H9 (cell line): ENCODE measurements around the gene HAUS7. TPM values are rescaled to one million over a fixed set of nuclear protein-coding genes. Genes with fewer than 3 reads are reported as not detected.

Source experiments
- DNase-seq: peaks from one replicate; pipeline ENCODE4 v3.0.0-alpha.2; 2017
- H2AFZ ChIP-seq: one replicate; pipeline ENCODE4 v1.6.1; 2013; ENCODE audit warnings: mild to moderate bottlenecking, low read length, control low read depth, moderate library complexity
- H2AK5ac ChIP-seq: 2 replicates; pipeline ENCODE4 v1.6.1; 2013; ENCODE audit warnings: low read length, control low read depth, mixed read lengths; ENCODE audit not compliant: insufficient read length
- H2BK120ac ChIP-seq: one replicate; pipeline ENCODE4 v1.6.1; 2013; ENCODE audit warnings: low read depth, mild to moderate bottlenecking, low read length, control low read depth, inconsistent platforms; ENCODE audit not compliant: poor library complexity, severe bottlenecking
- H2BK12ac ChIP-seq: 2 replicates; pipeline ENCODE4 v1.6.1; 2013; ENCODE audit warnings: low read length, control low read depth, mixed read lengths, low read depth; ENCODE audit not compliant: insufficient read length
- H2BK15ac ChIP-seq: 2 replicates; pipeline ENCODE4 v1.6.1; 2013; ENCODE audit warnings: low read depth, low read length, control low read depth
- H2BK20ac ChIP-seq: one replicate; pipeline ENCODE4 v1.6.1; 2013; ENCODE audit warnings: low read depth, mild to moderate bottlenecking, low read length, control low read depth, inconsistent platforms; ENCODE audit not compliant: poor library complexity, severe bottlenecking
- H2BK5ac ChIP-seq: 2 replicates; pipeline ENCODE4 v1.6.1; 2013; ENCODE audit warnings: low read length, control low read depth, mixed read lengths; ENCODE audit not compliant: insufficient read length
- H3K14ac ChIP-seq: 2 replicates; pipeline ENCODE4 v1.6.1; 2013; ENCODE audit warnings: low read length, control low read depth; ENCODE audit not compliant: insufficient read depth
- H3K18ac ChIP-seq: 2 replicates; pipeline ENCODE4 v1.6.1; 2013; ENCODE audit warnings: low read depth, mild to moderate bottlenecking, mixed read lengths, low read length, control low read depth; ENCODE audit not compliant: insufficient read length
- H3K23ac ChIP-seq: 2 replicates; pipeline ENCODE4 v1.6.1; 2013; ENCODE audit warnings: low read length, control low read depth, mixed read lengths, low read depth; ENCODE audit not compliant: insufficient read length
- H3K23me2 ChIP-seq: 2 replicates; pipeline ENCODE4 v1.6.1; 2013; ENCODE audit warnings: low read depth, mild to moderate bottlenecking, mixed read lengths, low read length, control low read depth; ENCODE audit not compliant: insufficient read length, poor library complexity, severe bottlenecking
- H3K27ac ChIP-seq: 2 replicates; pipeline ENCODE4 v1.5.1; 2013; ENCODE audit warnings: low read length, control low read depth, mixed read lengths, low read depth; ENCODE audit not compliant: insufficient read length
- H3K27me3 ChIP-seq: 2 replicates; pipeline ENCODE4 v1.6.1; 2013; ENCODE audit warnings: low read length, control low read depth, inconsistent platforms; ENCODE audit not compliant: insufficient read depth
- H3K4ac ChIP-seq: 2 replicates; pipeline ENCODE4 v1.6.1; 2013; ENCODE audit warnings: low read depth, mild to moderate bottlenecking, control low read depth, inconsistent platforms, low read length, moderate library complexity
- H3K4me1 ChIP-seq: 2 replicates; pipeline ENCODE4 v1.6.1; 2013; ENCODE audit warnings: low read length, control low read depth, inconsistent platforms; ENCODE audit not compliant: insufficient read depth
- H3K4me2 ChIP-seq: 2 replicates; pipeline ENCODE4 v1.6.1; 2013; ENCODE audit warnings: low read length, control low read depth, mixed read lengths; ENCODE audit not compliant: insufficient read length, insufficient read depth
- H3K56ac ChIP-seq: 2 replicates; pipeline ENCODE4 v1.6.1; 2013; ENCODE audit warnings: low read depth, mild to moderate bottlenecking, mixed read lengths, low read length, control low read depth; ENCODE audit not compliant: insufficient read length
- H3K79me1 ChIP-seq: 2 replicates; pipeline ENCODE4 v1.6.1; 2013; ENCODE audit warnings: low read depth, mild to moderate bottlenecking, moderate library complexity, low read length, control low read depth, inconsistent platforms; ENCODE audit not compliant: insufficient read depth, poor library complexity, severe bottlenecking
- H3K79me2 ChIP-seq: 2 replicates; pipeline ENCODE4 v1.6.1; 2013; ENCODE audit warnings: low read length, control low read depth, inconsistent platforms; ENCODE audit not compliant: insufficient read depth
- H3K9ac ChIP-seq: 2 replicates; pipeline ENCODE4 v1.6.1; 2013; ENCODE audit warnings: low read length, control low read depth, mixed read lengths; ENCODE audit not compliant: insufficient read length; ENCODE audit errors: extremely low read depth
- H3K9me3 ChIP-seq: one replicate; pipeline ENCODE4 v1.6.1; 2013; ENCODE audit warnings: low read depth, low read length, inconsistent platforms; ENCODE audit not compliant: control insufficient read depth
- H3T11ph ChIP-seq: one replicate; pipeline ENCODE4 v1.6.1; 2013; ENCODE audit warnings: mild to moderate bottlenecking, low read length, control low read depth, inconsistent platforms
- H4K20me1 ChIP-seq: one replicate; pipeline ENCODE4 v1.6.1; 2013; ENCODE audit not compliant: control insufficient read depth, insufficient read length, insufficient read depth
- H4K5ac ChIP-seq: 2 replicates; pipeline ENCODE4 v1.6.1; 2013; ENCODE audit warnings: low read depth, mild to moderate bottlenecking, mixed read lengths, low read length, control low read depth; ENCODE audit not compliant: insufficient read length
- H4K8ac ChIP-seq: replicated peaks from 2 replicates; pipeline ENCODE4 v1.6.1; 2013; ENCODE audit warnings: low read length, control low read depth, mixed read lengths, low read depth; ENCODE audit not compliant: insufficient read length
- H4K91ac ChIP-seq: 2 replicates; pipeline ENCODE4 v1.6.1; 2013; ENCODE audit warnings: low read depth, mild to moderate bottlenecking, moderate library complexity, mixed read lengths, low read length, control low read depth; ENCODE audit not compliant: insufficient read length
- H3K27ac Mint-ChIP-seq, 3 experiments: 2 replicates in 2 of 3; 3 replicates in 1 of 3; pipeline ENCODE4 v1.8.0; 2020 to 2021; ENCODE audit warnings: mixed read lengths in 3 of 3, mild to moderate bottlenecking in 1 of 3, moderate library complexity in 1 of 3
- H3K27me3 Mint-ChIP-seq: 2 replicates; pipeline ENCODE4 v1.8.0; 2021; ENCODE audit warnings: low read depth, mild to moderate bottlenecking, moderate library complexity, mixed read lengths
- H3K36me3 Mint-ChIP-seq, 3 experiments: 2 replicates in 2 of 3; 3 replicates in 1 of 3; pipeline ENCODE4 v1.8.0; 2020 to 2021; ENCODE audit warnings: low read depth in 3 of 3, mixed read lengths in 3 of 3; ENCODE audit not compliant: insufficient read depth in 1 of 3
- H3K4me1 Mint-ChIP-seq, 2 experiments: 2 replicates each; pipeline ENCODE4 v1.8.0; 2020; ENCODE audit warnings: mixed read lengths in 2 of 2
- H3K4me3 Mint-ChIP-seq, 2 experiments: 2 replicates in 1 of 2; 3 replicates in 1 of 2; pipeline ENCODE4 v1.8.0; 2020 to 2021; ENCODE audit warnings: mild to moderate bottlenecking in 2 of 2, mixed read lengths in 2 of 2, moderate library complexity in 1 of 2
- H3K9me3 Mint-ChIP-seq, 2 experiments: 2 replicates in 1 of 2; 3 replicates in 1 of 2; pipeline ENCODE4 v1.8.0; 2020; ENCODE audit warnings: mild to moderate bottlenecking in 2 of 2, mixed read lengths in 2 of 2, moderate library complexity in 1 of 2
- WGBS: extraction: QIAGEN DNeasy Blood & Tissue Kit; methylation state at CpG from one replicate; pipeline ENCODE4 v1.1.7; 2013; ENCODE audit warnings: missing lambda C conversion rate, low lambda C conversion rate, mixed read lengths; ENCODE audit not compliant: insufficient read length; ENCODE audit errors: extremely low coverage; 5-methylcytosine and 5-hydroxymethylcytosine counted together
- total RNA-seq: library from RNA; stranded (reverse); gene quantifications from 2 replicates; pipeline ENCODE4 v1.2.1, GENCODE V29; 2021
- TF ChIP-seq, protein P1 (sequence below): fragments of 200-600 bp; sonication (generic); conservative IDR thresholded peaks from 3 replicates; pipeline ENCODE4 v1.8.0; 2021; ENCODE audit warnings: antibody characterized with exemption, mild to moderate bottlenecking

Gene HAUS7
- total RNA-seq, 1 experiment from 2014 or later: 45.3 TPM

DNA sequence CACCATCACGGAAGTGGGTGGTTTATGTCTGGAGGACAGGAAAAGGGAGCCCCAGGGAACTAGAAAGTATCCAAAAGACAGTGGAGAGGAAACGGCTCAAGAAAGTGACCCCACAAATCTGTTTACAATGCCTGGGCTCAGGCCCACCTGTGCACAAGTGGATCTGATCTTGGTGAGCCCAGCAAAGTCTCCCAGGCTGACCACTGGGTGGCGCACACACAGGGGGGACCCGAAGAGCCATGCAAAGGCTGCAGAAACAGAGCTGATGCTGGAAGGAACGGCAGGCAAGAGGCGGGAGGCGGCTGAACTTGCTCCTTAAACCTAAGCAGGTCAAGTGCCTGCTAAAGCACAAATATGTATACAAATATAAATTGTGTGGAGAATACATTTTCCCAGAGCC lies 9.6 kb downstream of the HAUS7 start:
- no peak overlapping the region for H3K4ac ChIP-seq
- H3K4me2 ChIP-seq: no peak overlapping the region
- H3K27ac Mint-ChIP-seq: no peak overlapping the region; a peak in 1 of 7 replicates
- no peaks in the 10 kb centered on the region for H3K27me3 ChIP-seq
- no peaks in the 10 kb centered on the region for H4K20me1 ChIP-seq
- no peaks in the 10 kb centered on the region for H3K4me1 ChIP-seq
- H3K9ac ChIP-seq: no peak overlapping the region
- no peak overlapping the region for H2BK120ac ChIP-seq
- H3K14ac ChIP-seq: no peak overlapping the region
- H2BK5ac ChIP-seq: no peak overlapping the region
- H4K91ac ChIP-seq: no peak overlapping the region
- no peak overlapping the region for H3K18ac ChIP-seq
- H3K36me3 Mint-ChIP-seq: peaks cover 35 to 62% (median 47%) of the 10 kb centered on the region in 3 experiments
- peaks cover 50% of the 10 kb centered on the region for H3K9me3 ChIP-seq
- peak; percentile 72 for DNase-seq
- H2AFZ ChIP-seq: no peak overlapping the region
- no peak overlapping the region for H3K27ac ChIP-seq
- no peaks in the 10 kb centered on the region for H3K79me1 ChIP-seq
- H3K4me3 Mint-ChIP-seq: no peak overlapping the region
- no peak overlapping the region for H3K56ac ChIP-seq
- WGBS: no CpG with 5 or more reads among the region's 7 CpGs
- TF ChIP-seq, protein P1, sequence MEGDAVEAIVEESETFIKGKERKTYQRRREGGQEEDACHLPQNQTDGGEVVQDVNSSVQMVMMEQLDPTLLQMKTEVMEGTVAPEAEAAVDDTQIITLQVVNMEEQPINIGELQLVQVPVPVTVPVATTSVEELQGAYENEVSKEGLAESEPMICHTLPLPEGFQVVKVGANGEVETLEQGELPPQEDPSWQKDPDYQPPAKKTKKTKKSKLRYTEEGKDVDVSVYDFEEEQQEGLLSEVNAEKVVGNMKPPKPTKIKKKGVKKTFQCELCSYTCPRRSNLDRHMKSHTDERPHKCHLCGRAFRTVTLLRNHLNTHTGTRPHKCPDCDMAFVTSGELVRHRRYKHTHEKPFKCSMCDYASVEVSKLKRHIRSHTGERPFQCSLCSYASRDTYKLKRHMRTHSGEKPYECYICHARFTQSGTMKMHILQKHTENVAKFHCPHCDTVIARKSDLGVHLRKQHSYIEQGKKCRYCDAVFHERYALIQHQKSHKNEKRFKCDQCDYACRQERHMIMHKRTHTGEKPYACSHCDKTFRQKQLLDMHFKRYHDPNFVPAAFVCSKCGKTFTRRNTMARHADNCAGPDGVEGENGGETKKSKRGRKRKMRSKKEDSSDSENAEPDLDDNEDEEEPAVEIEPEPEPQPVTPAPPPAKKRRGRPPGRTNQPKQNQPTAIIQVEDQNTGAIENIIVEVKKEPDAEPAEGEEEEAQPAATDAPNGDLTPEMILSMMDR: peak; percentile 75
- H4K8ac ChIP-seq: no peak overlapping the region
- H3K27me3 Mint-ChIP-seq: no peaks in the 10 kb centered on the region
- no peak overlapping the region for H3T11ph ChIP-seq
- no peaks in the 10 kb centered on the region for H3K4me1 Mint-ChIP-seq
- no peaks in the 10 kb centered on the region for H3K79me2 ChIP-seq
- no peak overlapping the region for H4K5ac ChIP-seq
- no peak overlapping the region for H2AK5ac ChIP-seq
- H2BK12ac ChIP-seq: no peak overlapping the region
- H2BK15ac ChIP-seq: no peak overlapping the region
- peaks cover 76 to 86% of the 10 kb centered on the region in 2 experiments for H3K9me3 Mint-ChIP-seq
- H2BK20ac ChIP-seq: no peak overlapping the region
- H3K23ac ChIP-seq: no peak overlapping the region
- no peaks in the 10 kb centered on the region for H3K23me2 ChIP-seq
